Kidney epithelial cell (primary cell): ENCODE results near the gene CHSY1. TPM values are rescaled to one million over a fixed set of nuclear protein-coding genes. Genes with fewer than 3 reads are reported as not detected.

Experiments used
- DNase-seq: peaks from one replicate; pipeline ENCODE4 v3.0.0-alpha.2; 2010; ENCODE audit warnings: low read depth
- H3K27me3 ChIP-seq: 2 replicates; pipeline ENCODE4 v1.6.0; 2011; ENCODE audit warnings: low read length; ENCODE audit not compliant: control insufficient read depth, insufficient read depth
- H3K36me3 ChIP-seq: 2 replicates; pipeline ENCODE4 v1.5.1; 2011; ENCODE audit warnings: low read length; ENCODE audit not compliant: control insufficient read depth, insufficient read depth
- H3K4me3 ChIP-seq: 2 replicates; pipeline ENCODE4 v1.5.1; 2011; ENCODE audit warnings: low read depth, mild to moderate bottlenecking, control low read depth, low read length
- total RNA-seq: library from RNA; depleted of rRNA; stranded (reverse); fragments of >200 nt; gene quantifications from 2 replicates; pipeline ENCODE4 v1.2.3, GENCODE V29; 2015
- TF ChIP-seq, protein P1 (sequence below): IDR thresholded peaks from 2 replicates; pipeline ENCODE4 v1.5.1; 2011; ENCODE audit warnings: mild to moderate bottlenecking, moderate library complexity, low read length, control low read depth, inconsistent platforms; ENCODE audit not compliant: insufficient read depth, poor library complexity, severe bottlenecking

CHSY1 gene
- total RNA-seq, 1 donor from 2014 or later: 21.1 TPM

DNA sequence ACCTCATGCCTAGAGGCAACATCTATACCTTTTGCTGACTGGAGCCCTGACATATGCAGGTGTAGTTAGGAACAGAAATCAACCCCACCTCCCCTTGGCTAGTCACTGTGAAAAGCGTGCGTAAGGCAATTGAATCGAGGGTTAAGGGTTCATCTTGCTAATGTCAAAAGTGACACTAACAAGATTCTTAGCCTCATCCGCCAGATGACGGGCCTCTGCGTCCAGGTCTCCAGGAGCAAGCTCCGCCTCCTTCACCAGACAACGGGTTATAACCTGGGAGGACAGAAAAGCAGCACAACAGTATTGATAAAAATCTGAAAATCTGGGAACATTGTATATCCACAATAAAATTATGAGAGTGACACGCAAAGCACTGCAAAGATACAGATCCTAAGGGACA is 20.7 kb upstream of the CHSY1 start:
- TF ChIP-seq, protein P1, sequence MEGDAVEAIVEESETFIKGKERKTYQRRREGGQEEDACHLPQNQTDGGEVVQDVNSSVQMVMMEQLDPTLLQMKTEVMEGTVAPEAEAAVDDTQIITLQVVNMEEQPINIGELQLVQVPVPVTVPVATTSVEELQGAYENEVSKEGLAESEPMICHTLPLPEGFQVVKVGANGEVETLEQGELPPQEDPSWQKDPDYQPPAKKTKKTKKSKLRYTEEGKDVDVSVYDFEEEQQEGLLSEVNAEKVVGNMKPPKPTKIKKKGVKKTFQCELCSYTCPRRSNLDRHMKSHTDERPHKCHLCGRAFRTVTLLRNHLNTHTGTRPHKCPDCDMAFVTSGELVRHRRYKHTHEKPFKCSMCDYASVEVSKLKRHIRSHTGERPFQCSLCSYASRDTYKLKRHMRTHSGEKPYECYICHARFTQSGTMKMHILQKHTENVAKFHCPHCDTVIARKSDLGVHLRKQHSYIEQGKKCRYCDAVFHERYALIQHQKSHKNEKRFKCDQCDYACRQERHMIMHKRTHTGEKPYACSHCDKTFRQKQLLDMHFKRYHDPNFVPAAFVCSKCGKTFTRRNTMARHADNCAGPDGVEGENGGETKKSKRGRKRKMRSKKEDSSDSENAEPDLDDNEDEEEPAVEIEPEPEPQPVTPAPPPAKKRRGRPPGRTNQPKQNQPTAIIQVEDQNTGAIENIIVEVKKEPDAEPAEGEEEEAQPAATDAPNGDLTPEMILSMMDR: no peak
- H3K36me3 ChIP-seq: peaks cover 3% of the 10 kb centered on the region
- DNase-seq: no peak
- H3K4me3 ChIP-seq: no peak overlapping the region
- H3K27me3 ChIP-seq: no peaks in the 10 kb centered on the region

DNA sequence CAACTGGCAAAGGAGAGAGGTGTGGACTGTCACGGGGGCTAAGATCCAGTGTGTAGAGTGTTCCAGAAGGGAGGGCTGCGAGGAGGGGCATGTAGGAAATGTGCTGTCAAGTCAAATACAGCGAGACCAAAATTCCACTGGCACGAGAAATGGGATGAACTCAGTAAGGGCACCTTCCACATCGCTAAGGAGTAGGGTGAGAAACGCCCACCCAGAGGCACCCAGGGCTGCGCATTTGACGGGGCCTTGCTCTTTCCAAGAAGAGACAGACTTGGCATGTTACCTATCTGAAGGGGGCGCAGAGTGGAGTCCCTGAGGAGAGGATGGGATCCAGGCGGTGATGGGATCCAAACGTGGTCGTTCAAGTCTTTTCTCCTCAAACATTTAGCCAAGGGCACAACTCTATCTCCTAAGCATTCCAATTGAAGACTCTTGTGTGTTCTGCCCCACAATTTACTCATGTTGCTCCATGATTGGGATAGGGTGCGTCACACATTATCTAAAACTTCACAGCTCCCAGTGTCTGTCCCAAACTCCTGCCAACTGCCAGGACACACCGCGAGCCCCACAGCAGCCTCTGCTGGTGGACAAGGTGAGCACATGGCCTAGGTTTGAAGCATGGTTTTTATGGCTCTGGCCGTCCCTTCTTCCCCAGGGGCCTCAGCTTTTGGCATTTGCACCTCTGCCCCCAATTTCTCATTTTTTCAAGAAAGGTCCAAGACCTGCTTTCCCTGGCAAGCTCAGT is 17.8 kb upstream of the CHSY1 start:
- Histone ChIP-seq H3K36me3 (peaks cover 3% of the 10 kb centered on the region), H3K4me3 (no peak overlapping the region), H3K27me3 (no peaks in the 10 kb centered on the region)
- TF ChIP-seq, protein P1: peak; percentile 32
- DNase-seq: no peak

DNA sequence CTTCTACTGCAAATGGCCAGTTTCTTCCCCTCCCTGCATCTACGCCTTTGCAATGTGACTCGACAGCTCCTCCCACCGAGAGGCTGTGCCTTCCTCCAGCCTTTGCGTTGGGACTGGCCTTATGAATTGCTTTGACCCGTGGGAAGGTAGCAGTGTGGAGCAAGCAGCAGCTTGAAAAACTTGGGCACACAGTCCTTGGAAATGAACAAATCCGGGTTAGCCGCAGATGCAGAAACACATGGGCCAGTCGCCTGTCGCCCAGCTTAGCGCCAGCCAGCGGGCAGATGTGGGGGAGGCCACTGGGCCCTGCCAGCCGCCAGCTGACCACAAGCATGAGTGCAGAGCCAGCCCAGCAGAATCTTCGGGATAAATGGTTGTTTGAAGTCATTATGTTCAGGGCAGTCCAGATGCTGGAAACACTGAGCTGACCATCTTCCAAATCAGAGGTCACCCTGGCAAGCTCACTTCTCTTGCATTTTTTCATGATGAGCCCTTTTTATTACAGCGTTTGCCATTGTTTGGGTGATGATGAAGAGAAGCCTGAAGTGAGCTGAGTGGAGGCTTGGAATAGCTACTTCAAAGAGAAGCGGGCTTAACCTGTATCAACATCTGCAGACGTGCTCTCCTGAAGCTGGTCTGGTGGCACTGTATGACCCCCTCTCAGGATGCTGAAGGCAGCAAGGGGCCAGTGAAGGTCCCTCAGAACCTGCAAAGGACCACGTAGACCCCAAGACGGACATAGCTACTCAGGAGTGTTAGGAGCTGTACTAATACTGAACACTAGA is 15.7 kb upstream of the CHSY1 start:
- Histone ChIP-seq H3K4me3 (no peak overlapping the region), H3K27me3 (no peaks in the 10 kb centered on the region), H3K36me3 (peaks cover 1% of the 10 kb centered on the region)
- TF ChIP-seq, protein P1: no peak
- no peak for DNase-seq

DNA sequence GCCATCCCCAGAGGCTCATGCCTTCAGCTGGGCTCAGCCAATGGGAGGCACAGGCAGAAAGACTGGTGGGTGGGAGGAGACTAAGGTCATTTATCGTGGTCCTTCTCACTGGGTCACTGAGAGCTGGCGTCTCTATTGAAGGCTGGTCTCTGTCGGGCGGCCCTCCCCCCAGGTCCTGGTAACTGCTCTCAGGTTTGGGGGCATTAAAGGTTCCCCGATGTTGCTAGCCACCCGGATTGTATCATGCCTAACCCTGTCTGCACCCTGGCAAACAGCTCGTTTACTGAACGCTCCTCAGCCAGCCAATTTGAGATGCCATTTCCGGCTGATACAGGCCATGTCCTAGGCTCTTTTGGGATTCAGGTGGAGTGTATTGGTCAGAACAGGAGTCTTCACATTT is 14.9 kb upstream of the CHSY1 start:
- peaks cover 1% of the 10 kb centered on the region for H3K36me3 ChIP-seq
- no peaks in the 10 kb centered on the region for H3K27me3 ChIP-seq
- DNase-seq: no peak
- no peak overlapping the region for H3K4me3 ChIP-seq
- TF ChIP-seq, protein P1: no peak

DNA sequence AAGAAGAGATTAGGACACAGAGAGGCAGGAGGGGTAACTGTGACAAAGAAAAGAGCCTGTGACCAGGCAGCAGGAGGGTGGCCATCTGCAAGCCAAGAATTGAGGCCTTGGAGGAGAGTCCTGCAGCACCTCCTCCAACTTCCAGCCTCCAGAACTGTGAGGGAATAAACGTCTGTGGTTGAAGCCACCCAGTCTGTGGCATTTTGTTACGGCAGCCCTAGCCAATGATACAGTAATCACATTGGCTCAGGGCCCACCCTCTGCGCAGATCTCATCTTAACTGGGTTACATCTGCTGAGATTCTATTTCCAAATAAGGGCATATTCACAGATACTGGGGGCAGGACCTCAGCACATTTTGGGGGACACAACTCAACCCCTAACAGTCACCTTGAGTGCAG is 14.2 kb upstream of the CHSY1 start:
- Histone ChIP-seq H3K4me3 (no peak overlapping the region), H3K36me3 (no peaks in the 10 kb centered on the region), H3K27me3 (no peaks in the 10 kb centered on the region)
- DNase-seq: no peak
- TF ChIP-seq, protein P1: no peak
